Fibroblast of upper back skin (primary cell): ENCODE measurements around the gene LLGL1.

Experiments used
- DNase-seq: peaks from one replicate; pipeline ENCODE4 v3.0.0-alpha.2; 2013

Gene LLGL1

GRCh38 chr17:18253947-18254821 is 28.7 kb downstream of the LLGL1 start:
- DNase-seq, result no peak

GRCh38 chr17:18254888-18255649 is 29.6 kb downstream of the LLGL1 start:
- no peak for DNase-seq

- no peak for DNase-seq
Measured at GRCh38 chr17:18256351-18256750, 30.9 kb downstream of the LLGL1 start.

GRCh38 chr17:18256776-18257175 is 31.3 kb downstream of the LLGL1 start:
- DNase-seq, result no peak

GRCh38 chr17:18257268-18257981 is 32.0 kb downstream of the LLGL1 start:
- DNase-seq, result peak; percentile 12

- DNase-seq, result peak; percentile 24
Measured at GRCh38 chr17:18257982-18258355, 32.5 kb downstream of the LLGL1 start.

GRCh38 chr17:18258356-18259038 is 33.1 kb downstream of the LLGL1 start, which contains the start of gene FLII:
Gene FLII, minus strand, starts transcription at chr17:18258738. Its CDS starts 48 bp downstream, at chr17:18258690.
- DNase-seq, result peak; percentile 16

- DNase-seq, result no peak
Measured at GRCh38 chr17:18259621-18260331, 34.3 kb downstream of the LLGL1 start.

GRCh38 chr17:18260332-18261145 is 35.1 kb downstream of the LLGL1 start, which contains the start of gene MIEF2:
Gene MIEF2, plus strand, starts transcription at chr17:18260662. Its CDS starts 2,059 bp downstream, at chr17:18262721.
- peak; percentile 93 for DNase-seq

- DNase-seq, result peak; percentile 9
Measured at GRCh38 chr17:18261146-18261515, 35.7 kb downstream of the LLGL1 start.

- DNase-seq, result no peak
Measured at GRCh38 chr17:18261659-18262058, 36.2 kb downstream of the LLGL1 start.

GRCh38 chr17:18262111-18262510 is 36.7 kb downstream of the LLGL1 start:
- no peak for DNase-seq

- no peak for DNase-seq
Measured at GRCh38 chr17:18262641-18263040, 37.2 kb downstream of the LLGL1 start.

GRCh38 chr17:18263885-18264682 is 38.6 kb downstream of the LLGL1 start:
- DNase-seq, result no peak

- DNase-seq, result no peak
Measured at GRCh38 chr17:18267366-18267765, 41.9 kb downstream of the LLGL1 start.

GRCh38 chr17:18267927-18268711 is 42.7 kb downstream of the LLGL1 start:
- DNase-seq, result peak; percentile 68

GRCh38 chr17:18270046-18270931 is 44.9 kb downstream of the LLGL1 start:
- DNase-seq, result no peak

GRCh38 chr17:18277076-18277475 is 51.6 kb downstream of the LLGL1 start:
- DNase-seq, result no peak
